Natural killer cell (primary cell): ENCODE data around the gene SLC15A1. TPM values are rescaled to one million over a fixed set of nuclear protein-coding genes. Genes with fewer than 3 reads are reported as not detected.

Experiments
- ATAC-seq, 3 donors: fragments of 150-1000 bp in 2 of 3; fragments of 200-7000 bp in 1 of 3; cut with Tn5 transposase; 1 replicate in 1 of 3; 2 replicates in 2 of 3; pipeline ENCODE4 v1.10.0; 2021; ENCODE audit warnings: mild to moderate bottlenecking in 2 of 3, moderate library complexity in 2 of 3
- DNase-seq, 2 donors: peaks; one replicate each; pipeline versions ENCODE4 v3.0.0 to v3.0.0-alpha.2; 2013 to 2021; ENCODE audit warnings: mixed read lengths in 1 of 2
- H3K27ac ChIP-seq: one replicate; pipeline ENCODE4 v1.5.1; 2013; ENCODE audit warnings: mild to moderate bottlenecking, low read length
- H3K27me3 ChIP-seq: one replicate; pipeline ENCODE4 v1.6.1; 2013; ENCODE audit warnings: low read length; ENCODE audit not compliant: control insufficient read depth, insufficient read depth
- H3K36me3 ChIP-seq: one replicate; pipeline ENCODE4 v1.6.1; 2013; ENCODE audit warnings: low read length; ENCODE audit not compliant: control insufficient read depth, insufficient read depth
- H3K4me1 ChIP-seq: one replicate; pipeline ENCODE4 v1.6.1; 2013; ENCODE audit warnings: low read length; ENCODE audit not compliant: control insufficient read depth, insufficient read depth
- H3K4me3 ChIP-seq: one replicate; pipeline ENCODE4 v1.5.1; 2013; ENCODE audit warnings: low read length
- H3K9me3 ChIP-seq: one replicate; pipeline ENCODE4 v1.6.1; 2013; ENCODE audit warnings: low read length; ENCODE audit not compliant: control insufficient read depth, insufficient read depth
- H3K27ac Mint-ChIP-seq, 2 donors: one replicate each; pipeline ENCODE4 v1.8.0; 2022; ENCODE audit warnings: mild to moderate bottlenecking in 2 of 2, mixed read lengths in 2 of 2, moderate library complexity in 1 of 2
- H3K27me3 Mint-ChIP-seq, 2 donors: one replicate each; pipeline ENCODE4 v1.8.0; 2022; ENCODE audit warnings: low read depth in 2 of 2, mixed read lengths in 2 of 2
- H3K36me3 Mint-ChIP-seq: one replicate; pipeline ENCODE4 v1.8.0; 2022; ENCODE audit warnings: mixed read lengths
- H3K4me1 Mint-ChIP-seq, 2 donors: one replicate each; pipeline ENCODE4 v1.8.0; 2022; ENCODE audit warnings: mixed read lengths in 2 of 2
- H3K4me3 Mint-ChIP-seq: one replicate; pipeline ENCODE4 v1.8.0; 2022; ENCODE audit warnings: mild to moderate bottlenecking, moderate library complexity, mixed read lengths
- H3K9me3 Mint-ChIP-seq, 2 donors: one replicate each; pipeline ENCODE4 v1.8.0; 2022; ENCODE audit warnings: mixed read lengths in 2 of 2
- CTCF ChIP-seq: fragments of 200-600 bp; IDR thresholded peaks from one replicate; pipeline ENCODE4 v1.8.0; 2022; ENCODE audit warnings: antibody characterized with exemption
- WGBS: methylation state at CpG from one replicate; pipeline ENCODE4 v1.1.7; 2013; ENCODE audit warnings: missing lambda C conversion rate; ENCODE audit not compliant: insufficient coverage; 5-methylcytosine and 5-hydroxymethylcytosine counted together
- intact Hi-C: fragments of 100-400 bp; cut with micrococcal nuclease; formaldehyde crosslinking; loops from one replicate; pipeline ENCODE4 v1.14.2; 2022
- total RNA-seq, 4 donors: library from RNA; stranded (reverse); fragments of 120-200 nt in 1 of 4; gene quantifications; one replicate each; pipeline versions ENCODE4 v1.2.3 to v1.2.4, GENCODE V29; 2013 to 2022

The SLC15A1 gene
- total RNA-seq, 3 donors from 2014 or later (not counting 1 experiment from before 2014, with no cell fraction given): not detected

GRCh38 chr13:98742961-98743360 lies 9.5 kb downstream of the SLC15A1 start:
- Mint-ChIP-seq H3K9me3 (peaks cover 0 to 1% of the 10 kb centered on the region in 2 donors), H3K27ac (no peak overlapping the region), H3K36me3 (no peaks in the 10 kb centered on the region), H3K27me3 (peaks cover 0 to 6% of the 10 kb centered on the region in 2 donors), H3K4me3 (no peak overlapping the region), H3K4me1 (no peaks in the 10 kb centered on the region)
- Histone ChIP-seq H3K36me3 (no peaks in the 10 kb centered on the region), H3K9me3 (peaks cover 6% of the 10 kb centered on the region), H3K27ac (no peak overlapping the region), H3K27me3 (no peaks in the 10 kb centered on the region), H3K4me3 (no peak overlapping the region), H3K4me1 (no peaks in the 10 kb centered on the region)
- no peak for TF ChIP-seq CTCF
- intact Hi-C loops: no loop called here
- WGBS: 92% methylated on average over 5 of the region's 5 CpGs
- DNase-seq (no peak), ATAC-seq (no peak)

- no peak for ATAC-seq
- no peak for DNase-seq
- H3K9me3 Mint-ChIP-seq: peaks cover 3 to 7% of the 10 kb centered on the region in 2 donors
- no peak overlapping the region for H3K4me3 ChIP-seq
- peaks cover 0 to 6% of the 10 kb centered on the region in 2 donors for H3K27me3 Mint-ChIP-seq
- H3K4me3 Mint-ChIP-seq: no peak overlapping the region
- no peaks in the 10 kb centered on the region for H3K36me3 ChIP-seq
- H3K27me3 ChIP-seq: no peaks in the 10 kb centered on the region
- H3K36me3 Mint-ChIP-seq: no peaks in the 10 kb centered on the region
- no peak overlapping the region for H3K27ac Mint-ChIP-seq
- H3K4me1 ChIP-seq: no peaks in the 10 kb centered on the region
- peaks cover 6% of the 10 kb centered on the region for H3K9me3 ChIP-seq
- WGBS: 92% methylated on average over 13 of the region's 14 CpGs
- no peak for TF ChIP-seq CTCF
- intact Hi-C loops: no loop called here
- no peaks in the 10 kb centered on the region for H3K4me1 Mint-ChIP-seq
- no peak overlapping the region for H3K27ac ChIP-seq
Observed at GRCh38 chr13:98741741-98742435, 10.6 kb downstream of the SLC15A1 start.

GRCh38 chr13:98740131-98740530 lies 12.3 kb downstream of the SLC15A1 start:
- ATAC-seq (no peak), DNase-seq (no peak)
- no peak overlapping the region for H3K4me3 Mint-ChIP-seq
- TF ChIP-seq CTCF: no peak
- no peak overlapping the region for H3K4me3 ChIP-seq
- no peaks in the 10 kb centered on the region for H3K36me3 Mint-ChIP-seq
- H3K36me3 ChIP-seq: no peaks in the 10 kb centered on the region
- WGBS: 92% methylated on average over 8 of the region's 8 CpGs
- H3K27me3 Mint-ChIP-seq: peaks cover 0 to 7% of the 10 kb centered on the region in 2 donors
- H3K9me3 ChIP-seq: peaks cover 6% of the 10 kb centered on the region
- no peaks in the 10 kb centered on the region for H3K4me1 Mint-ChIP-seq
- H3K9me3 Mint-ChIP-seq: peaks cover 3 to 7% of the 10 kb centered on the region in 2 donors
- H3K27ac Mint-ChIP-seq: no peak overlapping the region
- no peaks in the 10 kb centered on the region for H3K4me1 ChIP-seq
- intact Hi-C loops: no loop called here
- no peak overlapping the region for H3K27ac ChIP-seq
- H3K27me3 ChIP-seq: no peaks in the 10 kb centered on the region

GRCh38 chr13:98738993-98739392 lies 13.5 kb downstream of the SLC15A1 start:
- ATAC-seq (no peak), DNase-seq (no peak)
- no peak overlapping the region for H3K4me3 ChIP-seq
- 89% methylated on average over 1 of the region's 1 CpG for WGBS
- H3K27me3 Mint-ChIP-seq: peaks cover 0 to 7% of the 10 kb centered on the region in 2 donors
- no peak overlapping the region for H3K4me3 Mint-ChIP-seq
- no peaks in the 10 kb centered on the region for H3K36me3 ChIP-seq
- H3K36me3 Mint-ChIP-seq: no peaks in the 10 kb centered on the region
- peaks cover 6% of the 10 kb centered on the region for H3K9me3 ChIP-seq
- H3K4me1 Mint-ChIP-seq: no peaks in the 10 kb centered on the region
- H3K27ac ChIP-seq: no peak overlapping the region
- intact Hi-C loops: no loop called here
- no peak for TF ChIP-seq CTCF
- H3K27ac Mint-ChIP-seq: no peak overlapping the region
- no peaks in the 10 kb centered on the region for H3K27me3 ChIP-seq
- no peaks in the 10 kb centered on the region for H3K4me1 ChIP-seq
- H3K9me3 Mint-ChIP-seq: peaks cover 3 to 7% of the 10 kb centered on the region in 2 donors
